ENCODE results near the gene PARPBP. TPM values are rescaled to one million over a fixed set of nuclear protein-coding genes. Genes with fewer than 3 reads are reported as not detected.
A peak's percentile ranks its signal among the peaks of the same experiment; 100 is the strongest.

The PARPBP gene
- total and polyA plus RNA-seq, 2 donors (not counting 1 experiment from before 2014, with no cell fraction given): 1.2 to 5.2 TPM

DNA sequence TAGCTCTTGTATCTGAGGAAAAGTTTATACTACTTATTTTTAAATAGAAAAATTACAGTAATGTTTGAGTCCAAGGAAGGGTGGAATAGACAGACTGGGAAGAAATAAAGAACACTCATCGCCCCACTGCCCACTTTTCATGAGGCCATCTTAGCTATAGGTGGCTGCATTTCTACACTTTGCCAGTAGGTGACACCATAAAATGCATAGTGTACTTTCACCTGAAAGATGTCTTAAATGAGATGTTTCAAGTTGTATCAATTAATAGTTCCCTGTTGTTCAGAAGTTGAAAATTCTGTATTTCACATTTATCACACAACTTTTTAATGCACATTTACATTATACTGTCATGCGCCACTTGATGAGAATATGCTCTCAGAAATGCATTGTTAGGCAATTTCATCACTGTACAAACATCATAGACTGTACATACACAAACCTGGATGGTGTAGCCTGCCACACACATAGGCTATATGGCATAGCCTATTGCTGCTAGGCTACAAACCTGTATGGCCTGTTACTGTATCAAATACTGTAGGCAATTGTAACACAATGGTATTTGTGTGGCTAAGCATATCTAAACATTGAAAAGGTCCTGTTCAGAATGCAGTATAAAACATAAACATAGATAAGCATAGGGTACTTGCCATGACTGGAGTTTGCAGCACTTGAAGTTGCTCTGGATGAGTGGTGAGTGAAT lies 50.1 kb downstream of the PARPBP start:
- Histone ChIP-seq H3K36me3 (replicated peaks in 1 of 2; ENCODE audit: control extremely low read depth in 1 of 2, control insufficient read depth in 1 of 2, extremely low read depth in 1 of 2, insufficient read depth in 2 of 2, low read length in 1 of 2) (no peaks in the 10 kb centered on the region), H3K4me1 (ENCODE audit: control insufficient read depth in 2 of 2, insufficient read depth in 2 of 2, low read length in 2 of 2) (no peaks in the 10 kb centered on the region), H3K4me3 (ENCODE audit: control extremely low read depth in 1 of 5, extremely low read depth in 1 of 5, insufficient read depth in 1 of 5, low read depth in 2 of 5, low read length in 4 of 5) (no peak overlapping the region), H3K79me2 (ENCODE audit: control insufficient read depth, insufficient read depth, low read length) (no peaks in the 10 kb centered on the region), H2AFZ (ENCODE audit: insufficient read depth, low read depth, low read length, poor library complexity, severe bottlenecking) (no peak overlapping the region), H3K4me2 (replicated peaks; ENCODE audit: low read depth, low read length, poor library complexity, severe bottlenecking) (no peak overlapping the region), H4K20me1 (ENCODE audit: control insufficient read depth, insufficient read depth, low read length, poor library complexity, severe bottlenecking) (no peaks in the 10 kb centered on the region), H3K27me3 (replicated peaks in 1 of 4; ENCODE audit: control extremely low read depth in 1 of 4, control insufficient read depth in 3 of 4, insufficient read depth in 4 of 4, low read length in 3 of 4) (no peaks in the 10 kb centered on the region), H3K9ac (ENCODE audit: low read length) (no peak overlapping the region), H3K9me3 (ENCODE audit: control extremely low read depth in 1 of 3, control insufficient read depth in 2 of 3, insufficient read depth in 1 of 3, low read length in 2 of 3) (no peaks in the 10 kb centered on the region), H3K27ac (ENCODE audit: low read length in 2 of 2) (no peak overlapping the region)
- intact Hi-C loops (cut with micrococcal nuclease): loop anchor here (2.0 kb wide), 1 partner anchor 533 kb away; no protein-coding TSS in a partner anchor
- whole genome bisulfite sequencing (ENCODE audit: insufficient coverage): 100% methylated on average over 1 of the region's 2 CpGs
- H3K27ac Mint-ChIP-seq: no peak overlapping the region
- peak; percentile 21 for ATAC-seq (ENCODE audit: low read depth)
- H3K4me1 Mint-ChIP-seq: no peaks in the 10 kb centered on the region
- POLR2A ChIA-PET: no interaction called here
- CTCF ChIA-PET: interaction anchor here (0.6 to 1.8 kb wide), 17 partner anchors 10 to 570 kb away, joined by 3 to 7 read pairs (median 3); no protein-coding TSS in a partner anchor
- no peaks in the 10 kb centered on the region for H3K9me3 Mint-ChIP-seq (ENCODE audit: insufficient read depth)
- no peaks in the 10 kb centered on the region for H3K27me3 Mint-ChIP-seq
- H3K4me3 Mint-ChIP-seq: no peak overlapping the region
- peak; percentile 36 for DNase-seq
- no peak for TF ChIP-seq EZH2 (IDR thresholded peaks at IDR 0.05; ENCODE audit: borderline replicate concordance, insufficient read depth, low read depth, low read length, poor library complexity, severe bottlenecking)
- TF ChIP-seq, protein P1, sequence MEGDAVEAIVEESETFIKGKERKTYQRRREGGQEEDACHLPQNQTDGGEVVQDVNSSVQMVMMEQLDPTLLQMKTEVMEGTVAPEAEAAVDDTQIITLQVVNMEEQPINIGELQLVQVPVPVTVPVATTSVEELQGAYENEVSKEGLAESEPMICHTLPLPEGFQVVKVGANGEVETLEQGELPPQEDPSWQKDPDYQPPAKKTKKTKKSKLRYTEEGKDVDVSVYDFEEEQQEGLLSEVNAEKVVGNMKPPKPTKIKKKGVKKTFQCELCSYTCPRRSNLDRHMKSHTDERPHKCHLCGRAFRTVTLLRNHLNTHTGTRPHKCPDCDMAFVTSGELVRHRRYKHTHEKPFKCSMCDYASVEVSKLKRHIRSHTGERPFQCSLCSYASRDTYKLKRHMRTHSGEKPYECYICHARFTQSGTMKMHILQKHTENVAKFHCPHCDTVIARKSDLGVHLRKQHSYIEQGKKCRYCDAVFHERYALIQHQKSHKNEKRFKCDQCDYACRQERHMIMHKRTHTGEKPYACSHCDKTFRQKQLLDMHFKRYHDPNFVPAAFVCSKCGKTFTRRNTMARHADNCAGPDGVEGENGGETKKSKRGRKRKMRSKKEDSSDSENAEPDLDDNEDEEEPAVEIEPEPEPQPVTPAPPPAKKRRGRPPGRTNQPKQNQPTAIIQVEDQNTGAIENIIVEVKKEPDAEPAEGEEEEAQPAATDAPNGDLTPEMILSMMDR (IDR thresholded peaks at IDR 0.05): peak; percentile 75

DNA sequence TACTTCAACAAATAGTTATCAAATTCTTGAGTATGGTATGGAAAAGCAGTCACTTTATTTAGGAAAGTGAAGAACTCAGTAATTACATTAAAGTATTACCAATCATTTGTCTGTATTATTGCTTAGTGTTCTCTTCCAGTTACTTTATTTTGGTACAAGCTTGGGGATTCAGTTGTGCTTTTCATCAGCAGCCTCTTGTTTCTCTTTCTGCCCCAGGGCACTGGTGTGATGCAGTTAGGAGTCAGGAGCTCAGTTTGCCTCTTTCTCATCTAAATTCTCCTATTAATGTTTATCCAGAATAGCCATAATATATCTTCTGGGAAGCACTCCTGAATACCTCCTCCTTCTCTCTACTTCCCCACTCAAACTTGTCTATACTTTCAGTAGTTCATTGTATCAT lies 52.0 kb downstream of the PARPBP start:
- CTCF ChIA-PET: interaction anchor here (1.2 to 1.7 kb wide), 2 partner anchors 331 to 372 kb away, joined by 3 to 4 read pairs; no protein-coding TSS in a partner anchor
- intact Hi-C loops (cut with micrococcal nuclease): loop anchor here (2.0 kb wide), 1 partner anchor 531 kb away; no protein-coding TSS in a partner anchor
- TF ChIP-seq EZH2 (IDR thresholded peaks at IDR 0.05; ENCODE audit: borderline replicate concordance, insufficient read depth, low read depth, low read length, poor library complexity, severe bottlenecking): no peak
- TF ChIP-seq, protein P1 (IDR thresholded peaks at IDR 0.05): no peak

More for the DNA sequence above, 52.0 kb downstream of the PARPBP start:
- no peak overlapping the region for H3K9ac ChIP-seq (ENCODE audit: low read length)
- no peaks in the 10 kb centered on the region for H3K9me3 ChIP-seq (ENCODE audit: control extremely low read depth in 1 of 3, control insufficient read depth in 2 of 3, insufficient read depth in 1 of 3, low read length in 2 of 3)
- H3K27ac ChIP-seq (ENCODE audit: low read length in 2 of 2): no peak overlapping the region
- ATAC-seq (ENCODE audit: low read depth) (no peak), DNase-seq (no peak)
- no peaks in the 10 kb centered on the region for H3K79me2 ChIP-seq (ENCODE audit: control insufficient read depth, insufficient read depth, low read length)
- no peak overlapping the region for H3K27ac Mint-ChIP-seq
- POLR2A ChIA-PET: no interaction called here
- no peaks in the 10 kb centered on the region for H3K27me3 Mint-ChIP-seq
- no peaks in the 10 kb centered on the region for H3K27me3 ChIP-seq (replicated peaks in 1 of 4; ENCODE audit: control extremely low read depth in 1 of 4, control insufficient read depth in 3 of 4, insufficient read depth in 4 of 4, low read length in 3 of 4)
- H3K36me3 ChIP-seq (replicated peaks in 1 of 2; ENCODE audit: control extremely low read depth in 1 of 2, control insufficient read depth in 1 of 2, extremely low read depth in 1 of 2, insufficient read depth in 2 of 2, low read length in 1 of 2): no peaks in the 10 kb centered on the region
- no peak overlapping the region for H3K4me2 ChIP-seq (replicated peaks; ENCODE audit: low read depth, low read length, poor library complexity, severe bottlenecking)
- H3K9me3 Mint-ChIP-seq (ENCODE audit: insufficient read depth): no peaks in the 10 kb centered on the region
- no peaks in the 10 kb centered on the region for H4K20me1 ChIP-seq (ENCODE audit: control insufficient read depth, insufficient read depth, low read length, poor library complexity, severe bottlenecking)
- H2AFZ ChIP-seq (ENCODE audit: insufficient read depth, low read depth, low read length, poor library complexity, severe bottlenecking): no peak overlapping the region
- H3K4me3 Mint-ChIP-seq: no peak overlapping the region
- H3K4me1 ChIP-seq (ENCODE audit: control insufficient read depth in 2 of 2, insufficient read depth in 2 of 2, low read length in 2 of 2): no peaks in the 10 kb centered on the region
- H3K4me3 ChIP-seq (ENCODE audit: control extremely low read depth in 1 of 5, extremely low read depth in 1 of 5, insufficient read depth in 1 of 5, low read depth in 2 of 5, low read length in 4 of 5): no peak overlapping the region
- no peaks in the 10 kb centered on the region for H3K4me1 Mint-ChIP-seq

Data from B cell (primary cell).